ENCODE measurements around the gene CACNA1S. TPM values are rescaled to one million over a fixed set of nuclear protein-coding genes. Genes with fewer than 3 reads are reported as not detected.

The CACNA1S gene
- total RNA-seq, 4 donors from 2014 or later: not detected

DNA sequence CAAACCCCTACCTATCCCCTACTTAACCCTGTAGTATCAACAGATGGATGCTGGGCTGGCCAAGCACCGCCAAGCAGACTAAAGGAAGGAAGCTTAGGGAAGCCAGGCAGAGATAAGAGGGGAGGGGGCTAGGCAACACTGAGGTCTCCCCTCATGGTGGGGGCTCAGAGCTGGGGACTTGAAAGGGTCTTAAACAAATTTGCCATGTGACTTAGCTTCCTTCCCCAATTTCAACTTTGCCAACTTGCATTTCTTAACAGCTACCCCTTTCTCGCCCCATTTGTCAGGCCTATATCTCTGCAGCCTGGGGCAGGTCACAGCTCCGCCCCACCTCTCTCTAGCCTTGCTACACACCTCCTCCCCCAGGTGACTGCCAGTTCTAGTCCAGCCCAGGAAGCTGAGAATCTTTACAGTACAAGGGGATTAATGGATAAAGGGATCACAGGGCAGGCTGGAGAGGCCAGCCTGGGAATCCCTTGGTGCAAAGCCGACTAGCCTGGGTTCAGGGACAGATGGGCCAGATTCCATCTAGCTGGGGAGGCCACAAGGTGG, 92.1 kb downstream of the CACNA1S start:
- peaks cover 0 to 63% (median 22%) of the 10 kb centered on the region in 3 donors for H3K4me1 ChIP-seq
- H3K4me3 ChIP-seq: no peak overlapping the region
- no peaks in the 10 kb centered on the region for H3K9me3 ChIP-seq
- no peak for ATAC-seq
- H3K27ac ChIP-seq: peak overlapping the region in 1 of 4 donors; percentile 7
- H3K27me3 ChIP-seq: peaks cover 22% of the 10 kb centered on the region
- no peaks in the 10 kb centered on the region for H3K36me3 ChIP-seq
- TF ChIP-seq EP300 (IDR thresholded peaks at IDR 0.05): no peak
- TF ChIP-seq POLR2AphosphoS5 (IDR thresholded peaks at IDR 0.05): no peak
- no peak for TF ChIP-seq POLR2A (IDR thresholded peaks at IDR 0.05)
- TF ChIP-seq, protein P1, sequence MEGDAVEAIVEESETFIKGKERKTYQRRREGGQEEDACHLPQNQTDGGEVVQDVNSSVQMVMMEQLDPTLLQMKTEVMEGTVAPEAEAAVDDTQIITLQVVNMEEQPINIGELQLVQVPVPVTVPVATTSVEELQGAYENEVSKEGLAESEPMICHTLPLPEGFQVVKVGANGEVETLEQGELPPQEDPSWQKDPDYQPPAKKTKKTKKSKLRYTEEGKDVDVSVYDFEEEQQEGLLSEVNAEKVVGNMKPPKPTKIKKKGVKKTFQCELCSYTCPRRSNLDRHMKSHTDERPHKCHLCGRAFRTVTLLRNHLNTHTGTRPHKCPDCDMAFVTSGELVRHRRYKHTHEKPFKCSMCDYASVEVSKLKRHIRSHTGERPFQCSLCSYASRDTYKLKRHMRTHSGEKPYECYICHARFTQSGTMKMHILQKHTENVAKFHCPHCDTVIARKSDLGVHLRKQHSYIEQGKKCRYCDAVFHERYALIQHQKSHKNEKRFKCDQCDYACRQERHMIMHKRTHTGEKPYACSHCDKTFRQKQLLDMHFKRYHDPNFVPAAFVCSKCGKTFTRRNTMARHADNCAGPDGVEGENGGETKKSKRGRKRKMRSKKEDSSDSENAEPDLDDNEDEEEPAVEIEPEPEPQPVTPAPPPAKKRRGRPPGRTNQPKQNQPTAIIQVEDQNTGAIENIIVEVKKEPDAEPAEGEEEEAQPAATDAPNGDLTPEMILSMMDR (IDR thresholded peaks at IDR 0.05): no peak
- 74% methylated on average over 2 of the region's 4 CpGs; no CpG with 5 or more reads in 1 of the 2 donors for WGBS, 2 donors (ENCODE audit: low coverage in 1 of 2)

DNA sequence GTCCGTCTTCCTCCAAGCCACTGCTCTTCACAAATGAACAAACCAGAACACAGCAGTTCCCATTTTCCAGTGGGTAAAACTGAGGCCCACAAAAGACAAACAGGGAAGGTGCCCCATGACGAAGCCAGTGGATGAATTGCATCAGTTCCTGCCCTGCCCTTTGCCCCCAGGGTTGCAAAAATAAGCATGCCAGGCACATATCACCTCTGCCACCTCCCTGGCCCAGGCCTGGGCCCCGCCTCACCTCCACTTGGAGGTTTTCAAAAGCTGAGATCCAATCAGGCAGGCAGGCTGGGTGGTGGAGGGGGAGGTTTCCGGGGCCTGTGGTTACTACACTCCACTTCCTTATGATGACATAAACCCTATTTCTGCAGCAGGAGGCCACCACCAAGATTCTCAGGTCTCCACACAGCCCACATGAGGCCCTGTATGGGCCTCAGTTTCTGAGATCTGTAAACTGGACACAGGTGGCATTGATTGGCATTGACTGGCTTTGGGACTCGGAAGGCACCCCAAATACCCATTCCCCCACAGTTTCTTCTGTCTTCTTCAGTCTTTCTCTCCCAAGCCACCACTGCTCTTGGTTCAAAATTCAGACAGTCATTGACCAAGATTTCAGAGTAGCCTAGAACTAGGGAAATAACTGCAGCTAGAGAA, 92.8 kb downstream of the CACNA1S start:
- no peak for ATAC-seq
- no peak overlapping the region for H3K27ac ChIP-seq
- H3K4me1 ChIP-seq: peaks cover 0 to 59% (median 22%) of the 10 kb centered on the region in 3 donors
- H3K36me3 ChIP-seq: no peaks in the 10 kb centered on the region
- WGBS, 2 donors (ENCODE audit: low coverage in 1 of 2): 75 to 77% methylated on average over 2 to 5 of the region's 5 CpGs
- peaks cover 25% of the 10 kb centered on the region for H3K27me3 ChIP-seq
- TF ChIP-seq POLR2AphosphoS5 (IDR thresholded peaks at IDR 0.05) (no peak), EP300 (IDR thresholded peaks at IDR 0.05) (no peak), POLR2A (IDR thresholded peaks at IDR 0.05) (no peak)
- TF ChIP-seq, protein P1 (IDR thresholded peaks at IDR 0.05): no peak
- no peaks in the 10 kb centered on the region for H3K9me3 ChIP-seq
- H3K4me3 ChIP-seq: no peak overlapping the region

DNA sequence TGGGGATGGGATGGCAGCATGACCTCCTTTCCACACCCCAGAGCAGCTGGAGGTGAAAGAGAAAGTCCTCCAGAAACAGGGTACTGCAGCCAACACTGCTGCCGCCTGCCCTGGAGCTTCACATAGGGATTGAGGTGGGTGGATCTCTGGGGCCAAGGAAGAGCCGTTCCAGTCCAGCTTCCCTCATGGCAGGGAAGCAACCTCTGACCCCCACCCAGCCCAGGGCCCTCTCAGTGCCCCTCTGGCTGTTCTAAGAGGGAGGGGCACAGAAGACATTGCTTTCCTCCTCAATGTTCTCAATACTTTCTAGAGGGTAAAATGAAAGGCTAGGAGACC, 94.4 kb downstream of the CACNA1S start:
- Histone ChIP-seq H3K4me1 (peaks cover 0 to 49% (median 18%) of the 10 kb centered on the region in 3 donors), H3K27ac (no peak overlapping the region), H3K27me3 (peaks cover 38% of the 10 kb centered on the region), H3K36me3 (no peaks in the 10 kb centered on the region), H3K4me3 (no peak overlapping the region), H3K9me3 (no peaks in the 10 kb centered on the region)
- ATAC-seq: no peak
- WGBS, 2 donors (ENCODE audit: low coverage in 1 of 2): 70% methylated on average over 2 of the region's 2 CpGs; no CpG with 5 or more reads in 1 of the 2 donors
- TF ChIP-seq POLR2A (IDR thresholded peaks at IDR 0.05): no peak

DNA sequence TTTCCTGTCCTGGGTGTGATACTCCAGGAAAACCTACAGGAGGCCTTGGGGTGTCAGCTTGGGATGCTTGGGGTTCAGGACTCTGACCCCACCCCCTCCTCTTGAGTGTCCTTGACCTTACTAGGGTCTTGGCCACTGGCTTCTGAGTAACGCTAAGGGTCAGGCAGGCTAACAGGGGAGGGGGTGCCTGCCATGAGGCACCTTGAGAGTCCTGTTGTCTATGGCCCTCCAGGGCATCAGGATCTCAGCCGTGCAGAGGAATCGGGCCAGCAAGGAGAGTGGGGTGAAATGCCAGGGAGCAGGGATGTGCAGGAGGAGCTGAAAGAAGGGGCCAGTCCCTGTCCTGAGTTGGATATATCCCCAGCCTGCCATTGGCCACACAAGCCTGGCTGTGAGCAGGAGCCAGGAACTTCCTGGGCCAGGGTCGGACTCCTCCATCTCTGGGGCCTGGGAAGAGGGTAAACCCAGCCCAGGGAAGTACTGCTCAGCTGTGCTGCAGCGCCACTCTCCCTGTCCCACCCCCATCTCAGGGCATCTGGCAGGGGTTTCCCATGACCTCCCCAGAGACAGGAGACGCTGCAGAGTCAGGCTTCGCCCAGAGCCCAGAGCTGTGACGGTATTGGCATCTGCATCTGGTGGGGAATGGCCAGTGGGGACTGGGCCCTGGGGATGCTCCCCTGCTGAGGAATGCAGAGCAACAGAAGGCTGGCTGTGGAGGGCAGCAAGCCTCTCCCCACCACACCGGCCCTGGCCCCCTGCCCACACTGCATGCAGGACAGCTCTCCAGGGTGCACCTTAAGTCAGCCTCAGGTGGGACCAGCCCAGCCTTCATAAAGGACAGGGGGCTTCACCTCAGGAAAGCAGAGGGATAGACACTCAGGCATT, 95.0 kb downstream of the CACNA1S start:
- Histone ChIP-seq H3K4me3 (no peak overlapping the region), H3K36me3 (no peaks in the 10 kb centered on the region), H3K9me3 (no peaks in the 10 kb centered on the region), H3K27me3 (peaks cover 39% of the 10 kb centered on the region), H3K27ac (no peak overlapping the region), H3K4me1 (peaks cover 0 to 43% (median 12%) of the 10 kb centered on the region in 3 donors)
- TF ChIP-seq POLR2A (IDR thresholded peaks at IDR 0.05): no peak
- TF ChIP-seq, protein P1 (IDR thresholded peaks at IDR 0.05): no peak
- ATAC-seq: no peak
- 80% methylated on average over 1 of the region's 9 CpGs; no CpG with 5 or more reads in 1 of the 2 donors for WGBS, 2 donors (ENCODE audit: low coverage in 1 of 2)

DNA sequence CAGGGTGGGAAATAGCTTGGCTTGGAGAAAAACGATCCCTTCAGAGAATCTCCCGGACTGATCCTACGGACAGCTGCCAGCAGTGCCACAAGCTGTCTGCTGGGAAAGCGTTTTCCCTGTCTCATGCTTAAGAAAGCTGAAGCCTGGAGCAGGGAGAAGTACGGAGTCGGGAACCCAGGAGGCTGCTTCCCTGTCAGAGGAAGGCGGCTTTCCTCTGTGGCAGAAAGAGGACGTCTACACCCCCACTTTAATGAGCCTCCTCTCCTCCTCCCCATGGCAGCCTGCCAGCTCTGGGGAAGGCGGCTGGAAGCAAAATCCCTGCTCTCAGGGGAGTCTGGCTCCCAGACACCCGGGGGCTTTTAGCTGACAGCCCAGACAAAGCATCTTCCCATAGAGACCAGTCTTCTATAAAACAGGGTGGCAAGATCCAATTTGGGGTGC, 96.0 kb downstream of the CACNA1S start:
- Histone ChIP-seq H3K27me3 (peaks cover 40% of the 10 kb centered on the region), H3K4me1 (peaks cover 0 to 33% (median 11%) of the 10 kb centered on the region in 3 donors), H3K36me3 (no peaks in the 10 kb centered on the region), H3K27ac (no peak overlapping the region), H3K4me3 (no peak overlapping the region), H3K9me3 (no peaks in the 10 kb centered on the region)
- TF ChIP-seq POLR2AphosphoS5 (IDR thresholded peaks at IDR 0.05): no peak
- TF ChIP-seq EP300 (IDR thresholded peaks at IDR 0.05): no peak
- TF ChIP-seq POLR2A (IDR thresholded peaks at IDR 0.05): no peak
- TF ChIP-seq, protein P1 (IDR thresholded peaks at IDR 0.05): no peak
- 0% methylated on average over 2 of the region's 10 CpGs; no CpG with 5 or more reads in 1 of the 2 donors for WGBS, 2 donors (ENCODE audit: low coverage in 1 of 2)
- ATAC-seq: no peak

Data from gastroesophageal sphincter (tissue), 4 donors.